K562 (cell line): ENCODE results near the gene SHB. TPM values are rescaled to one million over a fixed set of nuclear protein-coding genes. Genes with fewer than 3 reads are reported as not detected.

Source experiments
- ADNP ChIP-seq: fragments of 200-800 bp; sonication (Bioruptor generic); IDR thresholded peaks from 2 replicates; pipeline ENCODE4 v1.6.1; 2016; ENCODE audit warnings: missing genetic modification characterization, missing compliant biosample characterization
- CBX1 ChIP-seq: sonication (generic); IDR thresholded peaks from 2 replicates; pipeline ENCODE4 v1.6.1; 2016; ENCODE audit warnings: antibody characterized with exemption, low read depth, mild to moderate bottlenecking
- CCNT2 ChIP-seq: IDR thresholded peaks from 2 replicates; pipeline ENCODE4 v1.6.1; 2011; ENCODE audit warnings: borderline replicate concordance, low read depth, mild to moderate bottlenecking, moderate library complexity, mixed read lengths, low read length; ENCODE audit not compliant: insufficient read length; ENCODE audit errors: extremely low read depth
- GTF2A2 ChIP-seq: IDR thresholded peaks from 2 replicates; pipeline ENCODE4 v1.6.1; 2016; ENCODE audit warnings: mild to moderate bottlenecking, missing genetic modification characterization, missing compliant biosample characterization
- GTF3C2 ChIP-seq: IDR thresholded peaks from 3 replicates; pipeline ENCODE4 v1.6.1; 2011; ENCODE audit warnings: borderline replicate concordance, mild to moderate bottlenecking, moderate library complexity; ENCODE audit not compliant: insufficient read length; ENCODE audit errors: extremely low read depth
- HMBOX1 ChIP-seq: sonication (generic); IDR thresholded peaks from 2 replicates; pipeline ENCODE4 v1.6.1; 2016
- HMG20B ChIP-seq: fragments of 250-450 bp; sonication (Bioruptor Pico); IDR thresholded peaks from 2 replicates; pipeline ENCODE4 v1.5.0; 2021; ENCODE audit warnings: mild to moderate bottlenecking
- KDM4B ChIP-seq, 2 experiments: fragments of 450-650 bp in 1 of 2; sonication (generic) in 1 of 2; IDR thresholded peaks; 2 replicates each; pipeline ENCODE4 v1.6.1; 2016 to 2017; ENCODE audit warnings: borderline replicate concordance in 2 of 2, antibody characterized with exemption in 1 of 2, low read depth in 1 of 2, mild to moderate bottlenecking in 1 of 2
- MEIS2 ChIP-seq: fragments of 450-650 bp; IDR thresholded peaks from 2 replicates; pipeline ENCODE4 v1.6.1; 2014; ENCODE audit warnings: mild to moderate bottlenecking; ENCODE audit not compliant: partially characterized antibody
- PHF21A ChIP-seq: fragments of 450-650 bp; IDR thresholded peaks from 2 replicates; pipeline ENCODE4 v1.6.1; 2017; ENCODE audit warnings: low read depth, borderline replicate concordance
- RAD21 ChIP-seq, 2 experiments: fragments of 250-450 bp in 1 of 2; fragments of 450-650 bp in 1 of 2; sonication (Bioruptor Pico) in 1 of 2; formaldehyde crosslinking in 1 of 2; IDR thresholded peaks in 1 of 2; conservative IDR thresholded peaks in 1 of 2; 2 replicates each; pipeline versions ENCODE4 v1.4.0 to v1.8.0; 2020 to 2022; ENCODE audit warnings: mild to moderate bottlenecking in 2 of 2, moderate library complexity in 1 of 2
- SFPQ ChIP-seq: fragments of 200-400 bp; formaldehyde crosslinking; IDR thresholded peaks from 2 replicates; pipeline ENCODE4 v1.6.1; 2017; ENCODE audit warnings: mild to moderate bottlenecking, low read depth, low read length, moderate library complexity
- SNIP1 ChIP-seq: fragments of 450-650 bp; IDR thresholded peaks from 2 replicates; pipeline ENCODE4 v1.7.1; 2017; ENCODE audit warnings: low read depth, mild to moderate bottlenecking
- STAG1 ChIP-seq: sonication (generic); formaldehyde crosslinking; IDR thresholded peaks from 2 replicates; pipeline ENCODE4 v1.5.0; 2020; ENCODE audit warnings: missing genetic modification reagents, borderline replicate concordance
- XRCC3 ChIP-seq: fragments of 450-650 bp; IDR thresholded peaks from 2 replicates; pipeline ENCODE4 v1.6.1; 2017; ENCODE audit warnings: mild to moderate bottlenecking, moderate library complexity
- ZBTB1 ChIP-seq: sonication (generic); formaldehyde crosslinking; IDR thresholded peaks from 2 replicates; pipeline ENCODE4 v1.8.1; 2023; ENCODE audit warnings: missing genetic modification reagents, low read depth, mild to moderate bottlenecking, borderline replicate concordance
- ZNF583 ChIP-seq: fragments of 250-450 bp; sonication (Bioruptor Pico); IDR thresholded peaks from 2 replicates; pipeline ENCODE4 v1.4.0; 2020
- polyA plus RNA-seq, 8 experiments: library from polyadenylated mRNA; depleted of rRNA in 4 of 8; stranded (reverse) in 5 of 8; unstranded in 3 of 8; fragments of >200 nt; fragmentation: Nextera tagmentation in 2 of 8; fragmentation: Illumina TruSeq in 1 of 8; extraction: Ambion mirVana in 2 of 8; extraction: Trizol in 1 of 8; gene quantifications; 2 replicates each; pipeline versions ENCODE4 v1.2.1 to v1.2.3, GENCODE V29; 2011 to 2014; ENCODE audit warnings: inconsistent platforms in 1 of 8, missing spikeins in 1 of 8
- total RNA-seq, 7 experiments: library from RNA; depleted of rRNA in 6 of 7; stranded (reverse); fragments of >200 nt in 6 of 7; fragmentation: Illumina TruSeq in 2 of 7; extraction: Trizol in 2 of 7; gene quantifications; 2 replicates each; pipeline versions ENCODE4 v1.2.1 to v1.2.3, GENCODE V29; 2011 to 2021; ENCODE audit warnings: low replicate concordance in 1 of 7

The SHB gene
- total and polyA plus RNA-seq, 9 of the 15 experiments (the other 6 are each of a cell fraction or from before 2014, with no cell fraction given), result 0.78 to 16.0 (median 5.3) TPM

- TF ChIP-seq CBX1 (no peak), SNIP1 (no peak), ZNF583 (CRISPR knock-in tag) (no peak), CCNT2 (peak; percentile 11), RAD21 (CRISPR knock-in tag; conservative IDR thresholded peaks at IDR 0.05 in 1 of 2, IDR thresholded peaks at IDR 0.05 in 1 of 2) (peak; percentile 100), GTF3C2 (no peak), PHF21A (no peak), KDM4B (IDR thresholded peaks at IDR 0.05; ENCODE audit: borderline replicate concordance in 2 of 2, low read depth in 1 of 2) (peak in 1 of 2 experiments; percentile 55; a peak in 1 of 4 replicates), XRCC3 (no peak), HMBOX1 (peak; percentile 39; the same call in 1 of the 2 replicates), MEIS2 (peak; percentile 86), ADNP (tag) (no peak), ZBTB1 (CRISPR knock-in tag) (0 out of 2 replicates have a peak, but pooled peaks have one; percentile 37), SFPQ (no peak), GTF2A2 (tag) (no peak), HMG20B (no peak), STAG1 (CRISPR knock-in tag) (peak; percentile 100)
Measured at GRCh38 chr9:37913480-37914153, 155.4 kb downstream of the SHB start (continued).
